OCI-LY7 (cell line): ENCODE results near the gene ADCY5.

Experiments used
- EZH2phosphoT487 ChIP-seq: fragments of 200-600 bp; sonication (generic); IDR thresholded peaks from 2 replicates; pipeline ENCODE4 v1.6.1; 2018; ENCODE audit warnings: low read depth, borderline replicate concordance, mild to moderate bottlenecking, mixed run types, antibody characterized with exemption, low read length, moderate library complexity, mixed read lengths
- TF ChIP-seq, protein P1 (sequence below): fragments of 200-600 bp; sonication (generic); conservative IDR thresholded peaks from 2 replicates; pipeline ENCODE4 v1.5.1; 2014; ENCODE audit warnings: mild to moderate bottlenecking, antibody characterized with exemption, low read length, moderate library complexity, mixed read lengths

DNA sequence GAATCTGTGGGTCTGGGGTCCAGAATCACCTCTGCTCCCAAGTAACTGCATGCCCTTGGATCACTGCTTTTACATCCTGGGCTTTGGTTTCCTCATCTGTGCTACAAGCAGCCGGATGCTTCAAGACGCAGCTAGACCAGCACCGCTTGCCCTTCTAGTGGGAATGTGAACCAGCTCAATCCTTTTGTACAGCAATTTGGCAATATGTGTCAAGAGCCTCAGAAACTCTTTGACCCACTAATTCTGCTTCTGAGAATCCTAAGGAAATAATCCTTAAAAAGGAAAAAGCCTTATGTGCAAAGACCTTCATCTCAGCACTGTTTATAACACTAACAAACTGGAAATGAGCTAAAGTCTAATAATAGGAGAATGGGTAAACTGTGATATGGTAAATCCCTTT is 48.7 kb downstream of the ADCY5 start:
- TF ChIP-seq, protein P1, sequence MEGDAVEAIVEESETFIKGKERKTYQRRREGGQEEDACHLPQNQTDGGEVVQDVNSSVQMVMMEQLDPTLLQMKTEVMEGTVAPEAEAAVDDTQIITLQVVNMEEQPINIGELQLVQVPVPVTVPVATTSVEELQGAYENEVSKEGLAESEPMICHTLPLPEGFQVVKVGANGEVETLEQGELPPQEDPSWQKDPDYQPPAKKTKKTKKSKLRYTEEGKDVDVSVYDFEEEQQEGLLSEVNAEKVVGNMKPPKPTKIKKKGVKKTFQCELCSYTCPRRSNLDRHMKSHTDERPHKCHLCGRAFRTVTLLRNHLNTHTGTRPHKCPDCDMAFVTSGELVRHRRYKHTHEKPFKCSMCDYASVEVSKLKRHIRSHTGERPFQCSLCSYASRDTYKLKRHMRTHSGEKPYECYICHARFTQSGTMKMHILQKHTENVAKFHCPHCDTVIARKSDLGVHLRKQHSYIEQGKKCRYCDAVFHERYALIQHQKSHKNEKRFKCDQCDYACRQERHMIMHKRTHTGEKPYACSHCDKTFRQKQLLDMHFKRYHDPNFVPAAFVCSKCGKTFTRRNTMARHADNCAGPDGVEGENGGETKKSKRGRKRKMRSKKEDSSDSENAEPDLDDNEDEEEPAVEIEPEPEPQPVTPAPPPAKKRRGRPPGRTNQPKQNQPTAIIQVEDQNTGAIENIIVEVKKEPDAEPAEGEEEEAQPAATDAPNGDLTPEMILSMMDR = no peak
- TF ChIP-seq EZH2phosphoT487 = no peak
